ENCODE measurements around the gene FBXO5. TPM values are rescaled to one million over a fixed set of nuclear protein-coding genes. Genes with fewer than 3 reads are reported as not detected.

Gene FBXO5
- total RNA-seq, 1 donor from 2014 or later: 56.3 TPM

- peaks cover 20% of the 10 kb centered on the region for H3K36me3 Mint-ChIP-seq (ENCODE audit: low read depth)
- H3K4me3 Mint-ChIP-seq: peak overlapping the region; percentile 87
- DNase-seq (ENCODE audit: low read depth, low spot score): no peak
- H3K27me3 Mint-ChIP-seq (ENCODE audit: low read depth): no peaks in the 10 kb centered on the region
- TF ChIP-seq, protein P1, sequence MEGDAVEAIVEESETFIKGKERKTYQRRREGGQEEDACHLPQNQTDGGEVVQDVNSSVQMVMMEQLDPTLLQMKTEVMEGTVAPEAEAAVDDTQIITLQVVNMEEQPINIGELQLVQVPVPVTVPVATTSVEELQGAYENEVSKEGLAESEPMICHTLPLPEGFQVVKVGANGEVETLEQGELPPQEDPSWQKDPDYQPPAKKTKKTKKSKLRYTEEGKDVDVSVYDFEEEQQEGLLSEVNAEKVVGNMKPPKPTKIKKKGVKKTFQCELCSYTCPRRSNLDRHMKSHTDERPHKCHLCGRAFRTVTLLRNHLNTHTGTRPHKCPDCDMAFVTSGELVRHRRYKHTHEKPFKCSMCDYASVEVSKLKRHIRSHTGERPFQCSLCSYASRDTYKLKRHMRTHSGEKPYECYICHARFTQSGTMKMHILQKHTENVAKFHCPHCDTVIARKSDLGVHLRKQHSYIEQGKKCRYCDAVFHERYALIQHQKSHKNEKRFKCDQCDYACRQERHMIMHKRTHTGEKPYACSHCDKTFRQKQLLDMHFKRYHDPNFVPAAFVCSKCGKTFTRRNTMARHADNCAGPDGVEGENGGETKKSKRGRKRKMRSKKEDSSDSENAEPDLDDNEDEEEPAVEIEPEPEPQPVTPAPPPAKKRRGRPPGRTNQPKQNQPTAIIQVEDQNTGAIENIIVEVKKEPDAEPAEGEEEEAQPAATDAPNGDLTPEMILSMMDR (conservative IDR thresholded peaks at IDR 0.05): no peak
- H3K4me1 Mint-ChIP-seq: peaks cover 63% of the 10 kb centered on the region
- peak overlapping the region; percentile 5 for H3K27ac Mint-ChIP-seq (ENCODE audit: unreplicated experiment)
- no peaks in the 10 kb centered on the region for H3K9me3 Mint-ChIP-seq
Measured at GRCh38 chr6:152981219-152981618, 1.6 kb downstream of the FBXO5 start.

DNA sequence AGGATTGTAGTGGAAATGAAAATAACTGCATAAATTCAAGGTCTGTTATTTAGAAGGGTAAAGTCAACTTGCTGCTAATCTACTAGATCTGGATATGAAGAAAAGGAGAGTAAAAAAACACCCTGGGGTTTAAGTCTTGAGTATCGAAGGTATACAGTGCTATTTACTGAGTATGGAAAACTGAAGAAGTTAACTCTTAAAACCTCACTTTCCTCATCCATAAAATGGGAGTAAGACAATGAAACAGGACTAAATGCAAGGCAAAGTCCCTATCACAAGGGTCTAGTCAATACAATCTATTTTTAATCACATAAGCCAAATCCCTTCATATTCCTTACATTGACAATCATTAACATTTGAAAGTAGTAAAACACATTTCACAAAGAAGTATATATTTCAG is 2.2 kb downstream of the FBXO5 start:
- TF ChIP-seq, protein P1 (conservative IDR thresholded peaks at IDR 0.05): no peak
- peaks cover 65% of the 10 kb centered on the region for H3K4me1 Mint-ChIP-seq
- H3K27ac Mint-ChIP-seq (ENCODE audit: unreplicated experiment): no peak overlapping the region
- H3K4me3 Mint-ChIP-seq: peak overlapping the region; percentile 87
- H3K9me3 Mint-ChIP-seq: no peaks in the 10 kb centered on the region
- DNase-seq (ENCODE audit: low read depth, low spot score): no peak
- peaks cover 19% of the 10 kb centered on the region for H3K36me3 Mint-ChIP-seq (ENCODE audit: low read depth)
- H3K27me3 Mint-ChIP-seq (ENCODE audit: low read depth): no peaks in the 10 kb centered on the region

GRCh38 chr6:152979116-152979515 is 3.7 kb downstream of the FBXO5 start:
- DNase-seq (ENCODE audit: low read depth, low spot score): no peak
- Mint-ChIP-seq H3K27me3 (ENCODE audit: low read depth) (no peaks in the 10 kb centered on the region), H3K36me3 (ENCODE audit: low read depth) (peaks cover 31% of the 10 kb centered on the region), H3K4me1 (peaks cover 60% of the 10 kb centered on the region), H3K4me3 (peak overlapping the region; percentile 87), H3K9me3 (no peaks in the 10 kb centered on the region), H3K27ac (ENCODE audit: unreplicated experiment) (no peak overlapping the region)
- TF ChIP-seq, protein P1 (conservative IDR thresholded peaks at IDR 0.05): no peak

DNA sequence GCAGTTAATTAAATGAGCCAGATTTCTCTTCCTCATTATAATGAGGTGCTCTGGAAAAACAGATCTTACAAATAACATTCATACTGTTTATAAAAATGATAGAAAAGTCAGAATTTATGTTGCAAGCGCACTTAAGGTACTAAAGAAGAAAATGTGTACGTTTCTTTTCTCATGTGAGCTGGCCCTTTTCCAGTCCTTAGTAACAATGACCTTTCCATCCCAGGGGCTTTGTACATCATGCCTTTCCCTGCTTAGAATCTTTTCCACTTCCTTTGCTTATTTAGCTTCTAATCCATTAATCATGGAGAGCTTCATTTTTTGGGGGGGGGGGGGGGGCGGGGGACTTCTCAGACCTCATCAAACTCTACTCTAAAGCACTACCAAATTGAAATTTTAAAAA is 4.8 kb downstream of the FBXO5 start:
- Mint-ChIP-seq H3K27ac (ENCODE audit: unreplicated experiment) (no peak overlapping the region), H3K36me3 (ENCODE audit: low read depth) (peaks cover 36% of the 10 kb centered on the region), H3K9me3 (no peaks in the 10 kb centered on the region)

DNA sequence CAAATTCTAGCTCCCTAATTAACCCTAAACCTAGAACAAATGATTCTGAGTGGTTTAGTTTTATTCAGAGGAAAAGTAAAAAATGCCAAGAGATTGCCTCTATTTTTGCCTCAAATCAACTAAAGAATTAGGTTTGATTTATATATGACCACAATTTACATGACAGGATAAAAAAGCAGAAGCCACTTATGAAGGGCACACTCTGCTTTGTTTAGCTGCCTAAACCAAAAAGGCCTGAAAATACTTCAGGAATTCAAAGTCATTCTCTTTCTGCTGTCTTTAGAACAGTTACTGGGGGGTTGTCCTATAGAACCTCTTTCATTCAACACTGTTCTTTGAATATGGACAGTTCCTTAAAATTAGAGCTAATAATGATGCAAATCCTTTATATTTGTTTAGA is 5.3 kb downstream of the FBXO5 start:
- Mint-ChIP-seq H3K27me3 (ENCODE audit: low read depth) (no peaks in the 10 kb centered on the region), H3K9me3 (no peaks in the 10 kb centered on the region), H3K36me3 (ENCODE audit: low read depth) (peaks cover 40% of the 10 kb centered on the region), H3K4me3 (peak overlapping the region; percentile 80), H3K4me1 (peaks cover 55% of the 10 kb centered on the region), H3K27ac (ENCODE audit: unreplicated experiment) (no peak overlapping the region)
- DNase-seq (ENCODE audit: low read depth, low spot score): no peak
- TF ChIP-seq, protein P1 (conservative IDR thresholded peaks at IDR 0.05): no peak

More for the DNA sequence above, 4.8 kb downstream of the FBXO5 start:
- H3K27me3 Mint-ChIP-seq (ENCODE audit: low read depth): no peaks in the 10 kb centered on the region
- peak overlapping the region; percentile 80 for H3K4me3 Mint-ChIP-seq
- DNase-seq (ENCODE audit: low read depth, low spot score): no peak
- peaks cover 55% of the 10 kb centered on the region for H3K4me1 Mint-ChIP-seq
- TF ChIP-seq, protein P1 (conservative IDR thresholded peaks at IDR 0.05): no peak

DNA sequence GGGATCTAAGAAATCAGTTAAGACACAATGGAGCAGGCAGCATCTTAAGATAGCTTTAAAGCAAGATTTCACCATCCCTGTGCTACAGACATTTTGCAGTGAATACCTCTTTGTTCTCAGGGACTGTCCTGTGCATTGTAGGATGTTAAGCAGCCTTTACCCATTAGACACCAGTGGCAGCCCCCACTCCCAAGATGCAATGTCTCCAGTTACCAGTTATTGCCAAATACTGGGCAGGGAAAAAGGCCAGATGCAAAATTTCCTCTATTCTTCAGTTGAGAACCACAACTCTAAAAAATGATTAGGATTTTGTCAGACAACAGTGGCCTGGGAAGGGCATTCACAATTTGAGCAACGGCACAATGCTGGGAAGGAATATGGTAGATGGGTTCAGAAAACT is 6.1 kb downstream of the FBXO5 start:
- no peak for DNase-seq (ENCODE audit: low read depth, low spot score)
- peaks cover 41% of the 10 kb centered on the region for H3K36me3 Mint-ChIP-seq (ENCODE audit: low read depth)
- no peaks in the 10 kb centered on the region for H3K27me3 Mint-ChIP-seq (ENCODE audit: low read depth)
- H3K4me1 Mint-ChIP-seq: peaks cover 55% of the 10 kb centered on the region
- peak overlapping the region; percentile 59 for H3K4me3 Mint-ChIP-seq
- no peak overlapping the region for H3K27ac Mint-ChIP-seq (ENCODE audit: unreplicated experiment)
- no peaks in the 10 kb centered on the region for H3K9me3 Mint-ChIP-seq
- TF ChIP-seq, protein P1 (conservative IDR thresholded peaks at IDR 0.05): no peak

Measured in neural crest cell (in vitro differentiated cells).